HG02973 (cell line): ENCODE measurements around the gene SEZ6.

Experiments used
- ATAC-seq: cut with Tn5 transposase; IDR thresholded peaks from one replicate; pipeline ENCODE4 v1.9.1; 2021; ENCODE audit warnings: moderate library complexity; ENCODE audit not compliant: unreplicated experiment

Gene SEZ6

DNA sequence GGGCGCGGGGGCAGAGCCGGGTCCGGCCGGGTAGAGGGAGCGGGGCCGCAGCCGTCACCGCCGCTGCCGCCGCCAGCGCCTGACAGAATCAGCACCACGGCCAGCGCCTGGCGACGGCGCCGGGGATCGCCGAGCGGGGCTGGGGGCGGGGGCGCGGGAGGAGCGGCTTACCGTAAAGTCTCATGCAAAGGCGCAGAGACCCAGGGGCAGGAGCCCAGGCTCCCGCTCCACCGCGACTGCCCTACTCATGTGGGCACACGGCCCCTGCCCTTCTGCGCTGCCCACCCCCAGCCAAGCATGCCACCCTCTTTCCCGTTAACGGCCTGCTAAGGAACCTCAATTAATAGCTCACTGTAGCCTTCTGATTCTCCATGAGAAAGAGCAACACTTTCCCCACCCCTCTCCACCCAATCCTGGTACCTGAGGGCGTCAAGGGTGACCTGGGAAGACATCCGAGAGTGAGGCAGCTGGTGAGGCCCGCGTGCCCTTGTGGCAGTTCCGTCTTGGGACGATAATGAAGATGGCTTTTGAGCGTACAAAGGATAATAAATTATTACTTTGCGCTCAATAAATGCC, at the start of gene SEZ6:
Gene SEZ6, minus strand, starts transcription at position 98 of the 576 bp plus-strand sequence. CDS start 164 bp downstream, outside the sequence.
- no peak for ATAC-seq

DNA sequence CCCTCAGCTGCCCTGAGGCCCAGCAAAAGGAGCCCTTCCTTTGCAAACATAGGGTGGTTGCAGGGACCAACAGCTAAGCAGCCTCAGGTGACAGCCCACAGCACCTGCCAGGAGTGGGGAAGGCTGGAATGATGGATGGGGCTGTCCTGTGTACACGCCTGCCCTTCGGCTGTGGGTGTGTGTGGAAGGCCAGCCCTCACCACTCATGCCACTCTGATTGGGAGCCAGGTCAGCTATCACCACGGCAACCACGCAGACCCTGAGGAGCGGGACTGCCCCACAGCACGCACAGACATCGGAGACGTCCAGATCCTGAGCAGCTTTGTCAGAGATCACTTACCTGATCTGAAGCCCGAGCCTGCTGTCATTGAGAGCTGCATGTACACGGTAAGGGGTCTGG, 49.0 kb upstream of the SEZ6 start:
- ATAC-seq: no peak

DNA sequence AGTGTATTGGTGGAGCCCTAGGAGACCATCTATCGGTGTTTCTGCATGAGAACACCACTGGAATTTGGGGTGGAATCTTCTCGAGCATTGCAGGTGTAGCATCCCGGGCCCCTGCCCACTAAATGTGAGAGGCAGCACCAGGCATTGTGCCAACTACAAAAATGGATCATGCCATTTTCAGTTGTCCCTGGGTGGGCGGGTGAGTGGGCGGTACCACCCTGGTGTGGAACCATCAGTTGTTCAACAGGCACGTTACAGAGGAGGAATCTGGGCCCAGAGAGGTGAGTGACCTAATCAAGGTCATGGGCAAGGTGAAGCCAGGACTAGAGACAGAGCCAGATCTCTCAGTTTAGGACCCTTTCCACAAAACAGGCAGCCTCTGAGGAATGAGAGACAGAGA, 45.9 kb upstream of the SEZ6 start:
- ATAC-seq: no peak

DNA sequence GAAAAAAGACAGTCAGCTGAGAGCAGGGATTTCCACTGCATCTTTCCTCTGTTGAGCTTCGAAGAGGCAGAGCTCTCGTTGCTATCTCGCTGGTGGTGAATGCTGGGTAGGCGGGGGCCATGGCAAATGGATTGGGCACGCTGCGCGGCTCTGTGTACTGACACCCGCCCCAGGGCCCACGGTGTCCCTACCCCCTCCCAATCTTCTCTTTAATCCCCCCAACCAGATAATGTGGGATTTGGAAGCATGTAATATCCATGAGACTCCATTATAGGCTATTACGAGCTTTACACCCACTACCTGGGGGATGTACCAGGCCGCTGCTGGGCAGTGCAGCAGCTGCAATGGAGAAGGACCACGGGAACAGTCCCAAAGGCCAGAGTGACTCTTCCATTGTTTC, 45.4 kb upstream of the SEZ6 start:
- ATAC-seq: no peak

DNA sequence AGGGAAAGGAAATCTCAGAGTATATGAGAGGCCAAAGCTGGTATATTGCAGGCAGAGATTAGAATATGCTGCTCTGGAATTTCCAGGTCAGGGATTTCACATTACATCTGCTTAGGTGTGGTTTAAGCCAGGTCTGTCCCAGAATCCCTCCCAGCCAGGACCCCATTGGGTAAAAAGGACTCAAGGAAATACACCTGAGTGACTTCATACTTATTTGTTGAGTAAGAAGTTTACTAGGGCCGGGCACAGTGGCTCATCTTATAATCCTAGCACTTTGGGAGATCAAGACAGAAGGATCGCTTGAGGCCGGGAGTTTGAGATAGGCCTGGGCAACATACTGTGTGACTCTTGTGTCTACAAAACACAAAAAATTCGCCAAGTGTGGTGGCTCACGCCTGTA, 44.3 kb upstream of the SEZ6 start:
- ATAC-seq: no peak

GRCh38 chr17:29049541-29050145, 43.8 kb upstream of the SEZ6 start:
- no peak for ATAC-seq

DNA sequence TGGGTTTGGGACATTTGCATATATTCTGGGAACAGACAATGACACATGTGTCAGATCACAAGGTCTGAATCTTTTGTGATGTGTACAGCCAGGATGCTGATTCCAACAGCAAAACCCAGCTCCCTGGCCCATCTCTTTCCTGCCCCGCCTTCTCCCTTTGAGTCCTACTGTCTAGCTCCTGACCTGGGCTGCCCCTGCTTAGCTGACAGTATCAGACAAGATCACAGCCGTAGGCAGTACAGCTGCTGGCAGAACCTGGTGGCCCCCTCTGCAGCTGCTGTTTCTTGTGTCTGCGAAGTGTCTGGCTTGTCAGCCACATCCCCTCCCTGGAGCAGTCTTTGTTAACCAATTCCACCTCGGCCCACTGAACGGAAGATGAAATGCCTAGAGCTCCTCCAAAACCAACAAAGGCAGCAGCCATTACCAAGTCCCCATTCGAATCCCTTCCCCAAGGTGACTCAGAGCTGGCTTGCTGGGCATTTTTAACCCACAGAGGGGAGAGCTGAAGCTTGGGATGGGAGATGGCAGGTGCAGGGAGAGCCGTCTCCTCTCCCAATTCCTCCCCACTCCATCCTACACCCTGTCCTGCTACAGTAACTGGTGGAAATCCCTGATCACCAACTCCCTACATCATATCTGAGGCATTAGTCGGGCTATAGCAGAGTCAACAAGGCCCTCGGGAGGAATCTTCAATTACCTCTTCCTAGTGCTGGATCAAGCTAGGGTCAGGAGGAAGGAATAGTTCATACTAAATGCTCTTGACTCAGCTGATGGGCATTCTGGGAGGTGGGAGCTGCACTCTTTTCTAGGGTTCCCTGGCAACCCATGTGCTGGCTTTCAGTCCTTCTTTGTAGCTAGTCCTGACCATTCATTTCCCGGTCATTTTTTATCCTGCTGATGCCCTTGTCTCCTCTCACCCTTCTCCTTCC, 42.9 kb upstream of the SEZ6 start:
- ATAC-seq: no peak

DNA sequence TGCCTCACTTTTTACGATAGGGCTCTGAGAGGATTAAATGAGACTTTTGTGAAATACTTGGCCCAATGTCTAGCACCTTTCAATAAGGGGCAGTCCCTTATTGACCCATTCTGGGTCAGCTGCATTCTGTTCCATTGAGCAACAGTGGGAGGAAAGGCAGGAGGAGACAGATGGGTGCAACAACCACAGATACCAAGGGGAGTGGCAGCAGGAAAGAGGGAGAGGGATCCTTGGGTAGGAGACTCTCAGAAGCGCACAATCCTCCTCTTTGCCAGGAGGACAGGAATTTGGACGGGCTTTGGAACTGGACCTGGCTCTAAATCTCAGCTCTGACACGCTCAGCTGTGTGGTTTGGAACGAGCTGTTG, 40.6 kb upstream of the SEZ6 start:
- no peak for ATAC-seq

- ATAC-seq: no peak
Observed at GRCh38 chr17:29045734-29046472, 40.1 kb upstream of the SEZ6 start.

DNA sequence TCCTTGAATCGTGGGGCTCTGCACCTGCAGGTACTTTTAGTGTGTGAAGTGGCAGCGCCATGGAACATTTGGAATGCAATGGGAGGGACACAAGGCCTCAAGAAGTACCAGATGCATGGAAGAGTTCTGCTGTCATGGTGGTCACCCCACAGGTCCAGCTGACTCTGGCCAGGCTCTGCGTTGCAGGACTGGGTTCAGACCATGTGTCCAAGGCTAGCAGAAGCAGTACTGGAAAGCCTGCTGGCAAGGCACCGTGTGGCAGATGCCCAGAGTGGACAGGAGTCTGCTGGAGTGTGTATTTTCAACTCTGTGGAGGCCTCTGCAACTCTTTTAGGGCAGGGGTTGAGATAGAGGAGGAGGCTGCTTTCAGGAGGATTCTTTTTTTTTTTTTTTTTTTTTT, 39.2 kb upstream of the SEZ6 start:
- no peak for ATAC-seq

GRCh38 chr17:29043539-29044145, 37.8 kb upstream of the SEZ6 start:
- ATAC-seq: no peak

GRCh38 chr17:29042679-29043538, 37.1 kb upstream of the SEZ6 start, which contains the start of gene PIPOX:
Gene PIPOX, plus strand, starts transcription at chr17:29043141. Its CDS starts 85 bp downstream, at chr17:29043226.
- ATAC-seq: no peak

DNA sequence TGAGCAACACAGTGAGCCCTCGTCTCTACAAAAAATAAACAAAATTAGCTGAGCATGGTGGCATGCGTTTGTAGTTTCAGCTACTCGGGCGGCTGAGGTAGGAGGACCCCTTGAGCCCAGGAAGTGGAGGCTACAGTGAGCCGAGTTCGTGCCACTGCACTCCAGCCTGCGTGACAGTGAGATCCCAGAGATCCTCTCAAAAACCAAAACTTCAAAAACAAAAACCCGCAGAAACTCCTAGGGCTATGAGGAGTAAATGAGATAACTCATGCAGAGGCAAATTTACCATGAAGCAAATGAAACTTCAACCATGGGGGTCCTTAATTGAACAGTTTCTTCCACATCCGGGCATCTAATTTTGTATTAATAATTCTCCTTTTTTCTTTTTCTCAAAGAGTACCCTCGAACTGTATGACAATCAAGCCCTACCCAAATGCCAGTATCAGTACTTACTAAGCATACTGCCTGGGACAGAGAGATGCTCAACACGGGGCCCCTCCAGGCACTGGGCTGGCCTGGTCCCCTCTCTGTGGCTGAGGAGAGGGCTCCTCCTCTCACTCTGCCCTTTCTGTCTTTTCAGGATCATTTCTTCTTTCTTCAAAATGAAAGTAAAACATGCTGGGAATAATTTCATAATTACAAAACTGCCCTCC, 36.3 kb upstream of the SEZ6 start:
- ATAC-seq: no peak

DNA sequence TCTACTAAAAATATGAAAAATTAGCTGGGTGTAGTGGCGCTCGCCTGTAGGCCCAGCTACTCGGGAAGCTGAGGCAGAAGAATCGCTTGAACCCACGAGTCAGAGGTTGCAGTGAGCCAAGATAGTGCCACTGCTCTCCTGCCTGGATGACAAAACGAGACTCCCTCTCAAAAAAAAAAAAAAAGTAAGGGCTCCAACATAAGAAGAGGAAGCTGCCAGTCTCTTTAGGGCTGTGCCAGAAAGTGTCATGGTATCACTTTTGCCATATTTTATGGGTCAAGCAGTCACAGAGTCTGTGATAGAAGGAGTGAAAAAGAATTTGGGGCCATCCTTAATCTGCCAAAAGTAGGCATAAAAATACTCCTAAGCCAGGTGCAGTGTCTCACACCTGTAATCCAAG, 35.7 kb upstream of the SEZ6 start:
- no peak for ATAC-seq

DNA sequence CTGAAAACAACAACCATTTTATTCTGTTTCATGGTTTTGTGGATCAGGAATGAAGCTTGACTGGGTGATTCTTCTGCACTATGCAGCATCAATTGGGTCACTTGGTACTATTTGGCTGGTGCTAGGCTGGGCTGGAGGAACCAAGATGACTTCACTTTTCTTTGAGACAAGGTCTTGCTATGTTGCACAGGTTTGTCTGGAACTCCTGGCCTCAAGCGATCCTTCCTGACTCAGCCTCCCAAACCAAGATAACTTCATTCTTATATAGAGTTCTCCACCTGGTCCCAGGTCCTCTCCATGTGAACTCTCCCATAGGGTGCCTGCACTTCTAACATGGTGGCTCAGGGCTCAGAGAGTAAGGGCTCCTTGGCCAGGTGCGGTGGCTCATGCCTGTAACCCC, 35.3 kb upstream of the SEZ6 start:
- no peak for ATAC-seq

DNA sequence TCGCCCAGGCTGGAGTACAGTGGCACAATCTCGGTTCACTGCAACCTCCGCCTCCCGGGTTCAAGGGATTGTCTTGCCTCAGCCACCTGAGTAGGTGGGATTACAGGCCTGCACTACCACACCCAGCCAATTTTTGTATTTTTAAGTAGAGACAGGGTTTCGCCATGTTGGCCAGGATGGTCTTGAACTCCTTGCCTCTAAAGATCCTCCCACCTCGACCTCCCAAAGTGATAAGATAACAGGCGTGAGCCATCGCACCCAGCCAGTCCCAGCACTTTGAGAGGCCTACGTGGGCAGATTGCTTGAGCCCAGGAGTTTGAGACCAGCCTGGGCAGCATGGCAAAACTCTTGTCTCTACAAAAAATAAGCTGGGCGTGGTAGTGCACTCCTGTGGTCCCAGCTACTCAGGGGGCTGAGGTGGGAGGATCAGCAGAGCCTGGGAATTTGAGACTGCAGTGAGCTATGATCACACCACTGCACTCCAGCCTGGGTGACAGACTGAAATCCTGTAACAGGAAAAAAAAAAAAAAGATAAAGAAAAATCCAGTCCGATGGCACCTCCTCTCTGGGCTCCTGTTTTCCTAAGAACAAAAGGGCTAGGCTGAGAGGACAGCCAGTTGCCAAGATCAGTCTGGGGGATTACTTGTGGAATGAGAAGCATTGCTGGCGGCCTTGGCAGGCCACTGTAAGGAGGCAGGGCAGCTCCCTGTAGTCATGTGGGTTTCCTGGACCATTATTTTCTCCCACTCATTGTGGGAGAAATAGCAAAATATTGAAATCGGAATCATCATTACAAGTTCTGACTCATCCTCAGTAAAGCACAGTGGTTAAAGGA, 34.1 kb upstream of the SEZ6 start:
- ATAC-seq: no peak

GRCh38 chr17:29038085-29038795, 32.4 kb upstream of the SEZ6 start:
- no peak for ATAC-seq

GRCh38 chr17:29037739-29038084, 31.9 kb upstream of the SEZ6 start:
- no peak for ATAC-seq
